Mammary epithelial cell (primary cell): Measurements from ENCODE around the gene IRAG1.

ENCODE experiments used
- CTCF ChIP-seq, 2 donors: IDR thresholded peaks in 1 of 2; conservative IDR thresholded peaks in 1 of 2; 2 replicates each; pipeline ENCODE4 v1.5.1; 2011 to 2012; ENCODE audit warnings: inconsistent platforms in 2 of 2, low read length in 2 of 2, mild to moderate bottlenecking in 2 of 2, control low read depth in 1 of 2, low read depth in 1 of 2; ENCODE audit not compliant: insufficient read depth in 1 of 2; ENCODE audit errors: extremely low read depth in 1 of 2
- EZH2 ChIP-seq: IDR thresholded peaks from 2 replicates; pipeline ENCODE4 v1.6.1; 2012; ENCODE audit warnings: low read length, inconsistent platforms, borderline replicate concordance

DNA sequence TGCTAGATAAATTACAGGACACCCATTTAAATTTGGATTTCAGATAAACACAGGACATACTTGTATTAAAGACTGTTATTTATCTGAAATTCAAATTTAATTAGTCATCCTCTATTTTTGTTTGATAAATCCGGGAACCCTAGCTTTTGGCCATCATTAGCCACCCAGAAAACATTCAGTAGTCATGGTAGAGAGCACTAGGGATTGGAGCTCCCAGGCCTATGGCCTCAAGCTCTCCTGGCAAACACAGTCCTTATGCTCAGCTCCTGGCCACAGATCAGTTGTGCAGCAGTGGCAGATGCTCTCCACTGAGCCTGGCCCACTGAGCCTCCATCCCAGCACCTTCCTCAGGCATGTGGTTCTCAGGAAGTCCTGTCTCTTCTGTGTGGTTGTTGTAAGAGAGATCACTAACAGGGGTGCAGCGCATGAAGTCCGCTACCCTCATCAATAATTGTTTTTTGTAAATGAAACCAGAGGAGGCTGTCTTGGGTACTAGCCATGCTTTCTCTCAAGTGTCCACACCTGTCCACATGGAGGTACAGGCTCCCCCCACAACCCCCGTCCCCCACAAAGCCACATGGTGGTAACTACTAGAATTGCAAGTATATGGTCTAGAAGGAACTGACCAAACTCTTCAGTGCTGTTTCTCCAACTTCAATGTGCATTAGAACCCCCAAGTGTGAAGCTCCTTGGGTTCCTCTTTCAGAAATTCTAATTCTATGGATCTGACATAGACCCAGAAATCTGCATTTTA lies 1.1 kb upstream of the IRAG1 start:
- TF ChIP-seq CTCF (conservative IDR thresholded peaks at IDR 0.05 in 1 of 2, IDR thresholded peaks at IDR 0.05 in 1 of 2; ENCODE audit: extremely low read depth in 1 of 2, insufficient read depth in 1 of 2, low read depth in 1 of 2, low read length in 2 of 2): no peak
- no peak for TF ChIP-seq EZH2
